HG03097 (cell line): ENCODE measurements around the gene OSBPL10.
"Not testable (repeated sequence)": the region's sequence is repeated elsewhere in the genome, so short reads cannot be mapped to it uniquely, and the experiment has no call there.

ENCODE experiments used
- ATAC-seq: cut with Tn5 transposase; IDR thresholded peaks from one replicate; pipeline ENCODE4 v1.9.1; 2021; ENCODE audit not compliant: unreplicated experiment, low FRiP score

The OSBPL10 gene

DNA sequence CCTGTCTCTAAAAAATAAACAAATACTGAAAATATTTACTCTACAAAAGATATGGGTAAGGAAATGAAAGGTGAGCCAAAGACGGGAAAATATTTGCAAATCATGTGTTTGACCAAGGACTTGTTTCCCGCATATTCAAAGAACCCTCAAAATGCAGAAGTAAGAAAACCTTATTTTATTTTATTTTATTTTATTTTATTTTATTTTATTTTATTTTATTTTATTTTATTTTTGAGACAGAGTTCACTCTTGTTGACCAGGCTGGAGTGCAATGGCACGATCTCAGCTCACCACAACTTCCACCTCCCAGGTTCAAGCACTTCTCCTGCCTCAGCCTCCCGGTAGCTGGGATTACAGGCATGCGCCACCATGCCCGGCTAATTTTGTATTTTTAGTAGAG lies 11.9 kb upstream of the OSBPL10 start:
- ATAC-seq: not testable (repeated sequence)

DNA sequence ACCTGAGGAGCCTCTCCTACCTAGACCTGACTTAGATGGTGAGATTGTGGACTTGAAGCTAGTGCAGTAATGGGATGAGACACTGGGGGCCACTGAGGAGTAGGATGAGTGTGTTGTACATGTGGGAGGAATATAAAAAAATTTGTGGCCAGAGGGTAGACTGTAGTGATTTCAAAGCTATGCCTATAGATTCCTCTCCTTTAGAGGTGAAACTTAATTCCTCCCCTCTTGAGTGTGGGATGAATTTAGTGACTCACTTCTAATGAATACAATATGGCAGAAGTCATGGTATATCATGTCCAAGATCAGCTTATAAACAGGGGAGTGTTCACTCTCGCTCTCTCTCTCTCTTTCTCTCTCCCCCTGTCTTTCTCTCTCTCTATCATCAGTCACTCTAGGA lies 7.2 kb upstream of the OSBPL10 start:
- no peak for ATAC-seq

DNA sequence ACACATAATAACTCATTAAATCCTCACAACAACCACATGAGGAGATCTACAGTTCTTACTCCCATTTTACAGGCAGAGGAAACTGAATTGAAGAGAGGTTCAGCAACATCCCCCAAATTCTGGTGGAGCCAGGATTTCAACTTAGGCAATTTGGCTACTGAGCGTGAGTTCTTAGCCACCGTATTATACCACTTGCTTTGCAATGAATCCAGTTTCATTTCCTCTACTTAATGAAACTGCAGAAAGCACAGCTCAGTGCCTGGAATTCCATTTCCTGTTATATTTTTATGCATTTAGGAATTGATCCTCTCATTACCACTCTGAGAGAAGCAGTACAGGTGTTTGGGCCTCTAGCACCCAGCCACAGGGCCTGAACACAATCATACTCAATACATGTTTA lies 4.8 kb upstream of the OSBPL10 start:
- ATAC-seq: no peak

DNA sequence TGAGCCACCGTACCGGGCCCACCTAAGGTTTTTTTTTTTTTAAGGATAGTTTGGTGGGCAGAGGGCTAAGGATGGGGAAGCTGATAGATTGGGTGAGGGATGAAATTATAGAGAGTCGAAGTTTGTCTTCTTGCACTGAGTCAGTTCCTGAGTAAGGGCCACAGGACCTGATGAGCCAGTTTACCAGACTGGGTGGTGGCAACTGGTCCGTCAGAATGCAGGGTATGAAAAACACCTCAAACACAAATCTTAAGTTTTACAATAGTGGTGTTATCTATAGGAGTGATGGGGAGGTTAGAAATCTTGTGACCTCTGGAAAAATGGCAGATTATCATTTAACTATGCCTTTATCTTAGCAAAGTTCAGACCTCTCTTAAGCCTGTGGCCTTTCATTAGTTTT lies 3.3 kb upstream of the OSBPL10 start:
- no peak for ATAC-seq

DNA sequence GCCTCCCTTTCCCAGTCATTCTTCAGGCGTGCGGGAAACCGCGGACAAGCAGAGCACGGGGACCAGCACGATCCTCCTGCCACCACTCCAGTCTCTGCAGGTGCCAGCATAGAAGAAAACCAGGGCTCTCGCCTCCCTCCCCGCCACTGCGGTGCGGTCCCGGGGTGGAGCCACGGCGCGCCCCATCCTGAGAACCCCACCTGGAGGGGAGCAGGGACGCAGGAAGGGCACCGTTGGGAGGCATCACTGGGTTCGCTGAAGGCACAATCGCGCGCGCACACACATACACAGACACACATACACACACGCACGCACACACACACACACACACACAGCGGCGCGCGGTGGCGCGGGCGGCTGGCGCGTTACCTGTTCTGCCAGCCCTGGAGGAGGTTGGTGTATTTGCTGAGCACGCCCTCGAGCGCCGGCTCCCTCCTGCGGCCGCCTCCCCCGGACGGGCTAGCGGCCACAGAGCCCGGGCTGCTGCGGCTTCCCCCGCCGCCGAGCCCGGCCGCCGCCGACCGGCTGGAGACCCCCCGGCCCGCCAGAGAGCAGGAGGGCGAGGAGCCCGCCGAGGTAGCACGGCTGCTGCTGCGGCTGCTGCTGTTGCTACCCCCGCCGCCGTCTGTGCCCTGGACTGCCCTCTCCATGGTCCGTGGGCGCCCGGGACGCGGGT lies 394 bp downstream of the OSBPL10 start:
- no peak for ATAC-seq

DNA sequence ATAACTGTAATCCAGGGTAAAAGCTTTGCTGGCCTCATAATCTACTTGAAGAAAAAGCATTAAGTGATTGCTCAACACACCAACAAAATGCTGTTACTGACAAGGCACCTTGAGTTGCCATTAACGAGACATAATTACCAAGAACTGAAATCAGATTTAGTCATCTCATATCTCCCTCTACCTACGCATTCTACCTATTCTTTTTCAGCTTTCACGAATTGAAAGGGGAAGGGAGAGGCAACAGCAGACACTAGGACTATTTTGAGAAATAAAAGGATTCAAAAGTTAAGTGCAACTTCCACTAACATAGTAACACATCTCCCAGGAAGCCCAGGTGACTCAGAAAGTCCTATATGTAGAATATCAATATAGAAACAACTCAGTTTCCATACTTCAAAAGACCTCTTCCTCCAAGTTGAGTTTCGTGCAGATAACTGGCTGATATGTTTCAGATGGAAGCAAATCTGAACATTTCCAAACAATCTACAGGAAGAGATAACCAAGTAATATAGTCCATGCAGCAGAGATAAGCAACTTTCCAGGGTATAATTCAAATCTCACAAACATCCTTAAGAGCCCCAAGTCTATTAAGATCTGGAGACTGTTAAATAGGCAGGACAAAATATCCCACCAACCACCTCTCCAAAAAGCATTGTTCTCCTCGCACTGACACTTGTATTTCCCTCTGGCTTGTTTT lies 1.9 kb downstream of the OSBPL10 start:
- ATAC-seq: no peak

DNA sequence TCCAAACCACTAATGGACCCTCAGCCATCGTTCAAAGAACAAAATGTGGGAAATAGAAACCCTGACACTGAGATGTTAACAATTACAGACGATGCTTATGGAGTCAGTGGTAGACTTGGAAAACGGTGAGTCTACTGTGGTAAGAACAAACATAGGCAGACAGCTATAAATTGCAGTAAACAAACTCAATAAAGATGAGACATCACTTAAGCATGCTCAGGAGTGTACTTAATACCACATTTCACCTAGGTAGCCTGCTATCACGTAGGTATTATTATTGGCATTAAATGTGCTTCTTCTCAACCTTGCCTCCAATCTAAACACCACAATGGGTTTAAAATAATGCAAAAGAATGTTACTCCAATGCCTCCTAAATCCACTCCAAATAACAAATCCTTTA lies 2.5 kb downstream of the OSBPL10 start:
- no peak for ATAC-seq

DNA sequence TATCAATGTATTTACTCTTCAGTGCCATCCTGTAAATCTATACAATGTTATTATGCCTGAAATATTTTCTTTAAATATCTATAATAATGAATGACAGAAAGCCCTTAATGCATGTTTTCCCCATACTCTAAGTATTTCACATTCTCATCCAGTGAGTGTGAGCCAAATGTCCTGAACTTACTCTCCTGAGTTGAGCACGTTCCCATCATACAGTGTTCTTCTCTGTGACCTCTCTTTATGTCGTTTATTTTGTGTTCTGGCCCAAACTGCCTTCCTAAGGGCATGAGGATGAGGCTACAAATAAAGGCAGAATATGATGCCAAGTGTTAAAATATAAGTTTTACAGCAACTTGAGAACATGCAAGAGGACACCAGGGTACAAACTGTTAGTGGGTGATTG lies 3.3 kb downstream of the OSBPL10 start:
- no peak for ATAC-seq

DNA sequence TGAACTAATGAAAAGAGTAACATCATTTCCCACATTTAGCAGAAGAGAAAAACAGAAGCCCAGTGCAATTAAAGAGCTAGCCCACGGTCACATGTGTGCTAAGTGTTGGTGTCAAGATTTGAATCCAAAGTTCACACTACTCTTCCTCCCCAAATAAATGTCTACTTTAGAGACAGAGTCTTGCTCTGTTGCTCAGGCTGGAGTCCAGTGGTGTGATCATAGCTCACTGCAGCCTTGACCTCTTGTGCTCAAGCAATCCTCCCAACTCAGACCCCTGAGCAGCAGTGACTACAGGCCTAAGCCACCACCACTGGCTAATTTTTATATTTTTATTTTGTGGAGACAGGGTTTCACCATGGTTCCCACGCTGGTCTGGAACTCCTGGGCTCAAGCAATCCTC lies 4.8 kb downstream of the OSBPL10 start:
- ATAC-seq: no peak

DNA sequence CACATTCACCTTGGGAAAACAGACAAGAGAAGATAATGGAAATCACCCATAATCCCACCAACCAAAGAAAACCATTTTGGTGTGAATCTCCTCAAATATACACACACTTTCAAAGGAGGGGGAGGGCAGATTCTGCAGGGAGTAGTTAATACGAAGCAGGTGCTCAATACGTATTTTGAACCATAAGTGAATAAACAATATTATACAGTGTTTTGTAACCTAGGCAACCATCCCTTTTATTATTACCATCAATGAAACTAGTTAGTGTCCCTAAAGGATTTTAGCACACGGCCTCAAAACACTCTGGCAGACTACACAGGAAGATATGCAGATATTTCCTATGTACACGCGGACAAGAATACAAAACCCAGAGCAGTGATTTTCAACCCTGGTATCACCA lies 6.1 kb downstream of the OSBPL10 start:
- ATAC-seq: no peak

DNA sequence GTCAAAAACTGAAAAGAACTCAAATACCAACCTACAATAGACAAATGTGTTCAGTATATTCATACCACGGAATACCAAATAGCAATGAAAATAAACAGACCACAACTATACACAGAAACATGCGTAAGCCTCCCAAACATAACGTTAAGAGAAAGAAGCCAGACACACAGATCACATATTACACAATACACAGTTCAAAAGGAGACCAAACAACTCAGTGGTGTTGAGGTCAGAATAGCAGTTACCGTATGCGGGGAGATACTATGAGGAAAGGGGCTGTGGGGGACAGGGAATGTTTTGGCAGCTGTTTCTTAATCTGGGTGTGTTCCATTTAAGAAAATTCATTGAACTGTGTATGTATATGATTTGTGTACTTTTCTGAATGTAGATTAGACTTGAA lies 6.6 kb downstream of the OSBPL10 start:
- ATAC-seq: no peak

DNA sequence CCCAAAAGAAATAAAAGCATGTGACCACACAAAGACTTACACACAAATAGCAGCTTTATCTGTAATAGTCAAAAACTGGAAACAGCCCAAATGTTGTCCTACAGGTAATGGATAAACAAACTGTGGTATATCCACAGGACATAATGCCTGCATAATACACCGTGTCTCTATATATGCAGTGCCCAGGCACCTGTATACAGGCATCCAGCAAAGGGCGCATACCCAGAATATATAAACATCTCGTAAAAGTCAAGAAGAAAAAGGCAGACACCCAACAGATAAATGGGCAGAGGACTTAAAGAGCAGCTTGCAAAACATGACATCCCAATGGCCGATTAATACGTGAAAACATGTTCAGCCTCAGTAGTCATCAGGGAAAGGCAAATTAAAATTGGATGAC lies 7.2 kb downstream of the OSBPL10 start:
- ATAC-seq: no peak

DNA sequence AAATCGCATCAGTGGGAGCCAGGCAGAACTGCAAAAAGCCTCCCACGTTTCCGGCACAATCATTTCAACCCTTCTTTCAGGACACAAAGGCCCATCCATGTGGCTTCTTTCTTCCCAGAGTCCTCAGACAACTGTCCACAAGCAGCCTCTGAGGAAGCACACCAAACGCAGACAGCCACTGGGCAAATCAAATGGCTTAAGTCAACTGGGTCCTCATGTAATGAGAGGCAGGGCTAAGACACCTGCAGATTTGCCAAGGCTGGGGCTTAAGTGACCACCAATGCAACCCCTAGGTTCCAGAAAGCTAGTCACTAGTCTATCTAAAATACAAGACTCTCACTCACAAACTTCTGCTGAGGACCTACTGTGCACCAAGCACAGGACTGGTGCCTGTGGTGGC lies 8.0 kb downstream of the OSBPL10 start:
- ATAC-seq: no peak

DNA sequence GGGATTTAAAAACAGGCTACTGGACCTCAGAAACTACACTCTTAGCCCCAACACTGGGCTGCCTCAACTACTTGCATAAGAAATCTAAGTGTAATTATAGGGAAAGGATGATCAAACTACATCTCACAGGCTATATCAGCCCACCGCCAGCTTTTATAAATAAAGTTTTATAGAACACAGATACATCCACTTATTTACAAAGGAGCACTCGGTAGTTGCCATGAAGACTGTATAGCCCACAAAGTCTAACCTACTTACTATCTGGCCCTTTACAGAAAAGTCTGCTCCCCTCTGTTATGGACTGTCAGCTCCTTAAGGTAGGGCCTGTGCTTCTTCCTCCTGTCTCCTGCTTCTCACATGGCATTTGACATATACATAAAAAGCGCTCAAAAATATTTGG lies 9.5 kb downstream of the OSBPL10 start:
- no peak for ATAC-seq

DNA sequence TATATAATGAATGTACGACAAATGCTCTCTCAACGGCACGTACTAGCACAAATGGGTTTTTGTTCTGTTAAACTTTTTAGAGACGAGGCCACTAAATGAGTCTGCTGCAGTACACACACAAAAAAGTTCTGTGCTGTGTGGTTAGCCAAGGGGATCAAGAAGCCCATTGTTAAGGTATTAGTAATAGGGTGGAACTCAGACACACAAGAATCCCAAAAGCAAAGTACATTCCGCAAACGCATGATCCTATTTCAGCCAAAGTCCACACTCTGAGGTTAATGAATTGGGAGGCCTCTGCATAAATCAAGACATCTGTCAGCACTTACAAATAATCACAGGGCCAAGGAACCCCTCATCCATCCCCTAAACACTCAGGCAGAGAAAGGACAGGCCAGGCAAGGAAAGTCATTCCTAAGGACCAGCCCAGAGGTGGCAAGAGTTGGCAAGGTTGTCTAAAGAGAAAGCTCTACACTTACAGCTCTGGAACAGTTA lies 12.1 kb downstream of the OSBPL10 start:
- no peak for ATAC-seq

DNA sequence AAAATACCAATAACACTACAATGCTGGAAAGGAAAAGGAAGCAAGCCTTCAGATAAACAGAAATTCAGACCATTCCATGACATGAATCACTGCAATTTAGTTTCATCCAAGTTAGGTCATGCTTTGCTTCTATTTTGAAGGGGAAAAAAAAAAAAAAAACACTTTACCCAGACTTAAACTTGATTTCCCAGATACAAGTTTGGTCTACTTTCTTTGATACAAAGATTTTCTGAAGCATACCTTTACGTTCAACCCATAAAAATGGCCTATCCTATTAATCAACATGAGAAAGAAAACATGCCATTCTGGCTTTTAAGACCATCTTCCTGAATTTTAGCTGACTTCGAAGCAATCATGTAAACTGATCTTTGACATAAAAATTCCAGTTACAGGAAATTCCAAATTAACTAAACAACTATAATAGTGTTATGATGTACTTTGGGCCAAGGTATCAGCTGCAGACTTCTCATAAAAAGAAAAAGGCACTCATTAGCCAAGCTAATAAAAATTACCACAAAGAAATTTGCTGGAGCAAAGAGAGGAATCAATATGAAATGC lies 12.6 kb downstream of the OSBPL10 start:
- no peak for ATAC-seq

DNA sequence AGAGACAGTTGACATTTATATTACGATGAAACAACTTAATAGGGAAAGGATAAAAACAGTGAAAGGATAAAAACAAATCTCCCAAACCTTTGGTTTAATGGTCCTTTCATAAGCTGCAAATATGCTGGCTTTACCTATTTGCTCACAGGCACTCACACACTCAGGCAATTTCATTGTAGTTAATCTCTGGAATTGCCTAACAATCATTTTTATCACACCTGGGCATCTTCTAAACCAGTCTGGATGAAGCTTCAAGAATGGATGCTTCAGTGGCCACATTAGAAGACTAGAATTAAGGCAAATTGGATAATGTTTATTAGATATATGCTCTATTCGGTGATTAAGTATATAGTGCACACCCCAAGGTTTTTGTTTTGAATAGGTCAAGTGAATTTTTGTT lies 13.5 kb downstream of the OSBPL10 start:
- ATAC-seq: no peak

DNA sequence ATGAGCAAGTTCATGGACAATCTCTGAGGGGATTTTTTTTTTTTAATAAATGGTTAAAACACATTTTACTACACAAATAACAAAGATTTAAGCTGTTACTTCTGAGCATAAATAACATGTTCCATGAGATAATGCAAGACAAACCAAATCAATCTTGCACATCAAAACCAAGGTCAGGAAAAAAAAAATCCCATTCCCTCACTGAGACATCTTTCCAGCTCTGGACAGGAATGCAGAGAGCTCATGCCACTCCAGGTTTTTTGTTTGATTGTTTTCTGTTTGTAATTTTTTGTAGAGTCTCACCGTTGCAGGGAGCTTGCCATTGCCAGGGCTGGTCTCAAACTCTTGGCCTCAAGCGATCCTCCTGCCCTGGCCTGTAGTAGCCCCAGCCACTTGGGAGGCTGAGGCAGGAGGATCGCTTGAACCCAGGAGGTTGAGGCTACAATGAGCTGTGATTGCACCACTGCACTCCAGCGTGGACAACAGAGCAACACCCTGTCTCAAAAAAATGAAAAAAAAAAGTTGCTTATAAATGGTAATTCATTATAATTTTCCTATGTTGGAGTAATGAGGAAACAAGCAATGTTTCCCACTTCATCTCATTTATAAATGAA lies 14.0 kb downstream of the OSBPL10 start:
- ATAC-seq: no peak

DNA sequence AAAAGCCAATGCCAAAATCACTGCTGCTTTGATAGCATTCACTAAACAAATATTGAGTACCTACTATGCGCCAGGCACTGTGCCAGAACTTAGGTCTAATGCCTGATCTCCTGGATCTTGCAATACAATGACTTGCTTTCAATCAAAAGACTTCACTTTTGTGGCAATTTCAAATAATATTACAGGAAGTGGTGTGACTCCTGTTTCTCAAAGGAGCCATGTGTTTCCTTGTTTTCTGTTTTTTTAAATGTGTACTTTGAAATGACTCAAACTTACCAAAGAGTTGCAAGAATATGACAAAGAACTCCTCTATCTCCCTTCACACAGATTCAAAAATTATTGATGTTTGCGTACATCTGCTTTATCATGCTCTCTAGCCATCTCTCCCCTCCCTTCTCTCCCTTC lies 18.3 kb downstream of the OSBPL10 start:
- ATAC-seq: no peak

DNA sequence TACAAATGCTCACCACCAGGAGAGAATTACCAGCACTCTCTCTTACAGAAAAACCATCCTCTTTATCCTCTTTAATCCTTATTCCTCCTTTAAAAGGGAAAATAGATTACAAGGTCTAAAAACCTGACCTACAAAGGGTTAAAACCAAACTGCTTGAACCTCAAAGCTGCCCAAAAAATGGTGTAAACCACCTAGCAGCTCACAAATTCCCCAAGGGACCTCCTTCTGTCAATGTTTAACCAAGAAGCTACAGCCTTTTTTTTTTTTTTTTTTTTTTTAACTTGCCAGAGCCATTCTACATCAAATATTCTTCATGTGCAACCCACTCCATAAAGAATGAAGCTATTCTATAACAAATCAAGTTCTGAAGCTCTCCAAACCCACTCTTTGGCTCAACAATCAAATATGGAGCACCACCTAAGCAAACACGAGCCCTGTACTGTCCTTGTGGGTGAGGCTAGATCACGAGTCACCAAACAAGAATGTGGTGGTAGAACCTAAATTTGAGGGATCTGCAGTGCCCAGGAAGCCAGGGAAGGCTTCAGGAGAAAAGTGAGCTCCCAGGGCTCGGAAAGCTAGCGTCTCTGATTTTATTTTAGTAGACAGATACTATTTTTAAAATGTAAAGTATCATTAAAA lies 20.1 kb downstream of the OSBPL10 start:
- peak; percentile 59 for ATAC-seq
